ENCODE data around the gene SAAL1. TPM values are rescaled to one million over a fixed set of nuclear protein-coding genes. Genes with fewer than 3 reads are reported as not detected.

Gene SAAL1
- polyA plus RNA-seq, 1 of the 3 experiments (the other 2 are of a cell fraction) = 19.6 TPM

- H3K27ac ChIP-seq (ENCODE audit: low read depth in 2 of 2, low read length in 1 of 2) = no peak overlapping the region
- H3F3A ChIP-seq (replicated peaks; ENCODE audit: insufficient read depth) = no peaks in the 10 kb centered on the region
- H4K20me1 ChIP-seq (ENCODE audit: insufficient read depth) = no peaks in the 10 kb centered on the region
- H3K79me2 ChIP-seq (ENCODE audit: insufficient read depth) = no peaks in the 10 kb centered on the region
- H3K4me2 ChIP-seq = no peak overlapping the region
- POLR2A ChIA-PET = no interaction called here
- WGBS (ENCODE audit: low lambda C conversion rate) = 94% methylated on average over 7 of the region's 8 CpGs
- CTCF ChIA-PET = no interaction called here
- H3K4me1 ChIP-seq (ENCODE audit: control insufficient read depth in 1 of 2, insufficient read depth in 2 of 2, low read depth in 1 of 2, low read length in 1 of 2) = no peaks in the 10 kb centered on the region
- no peaks in the 10 kb centered on the region for H3K36me3 ChIP-seq (replicated peaks in 1 of 2; ENCODE audit: control insufficient read depth in 1 of 2, insufficient read depth in 2 of 2, low read length in 1 of 2)
- H3K9me2 ChIP-seq = no peaks in the 10 kb centered on the region
- no peak overlapping the region for H3K9ac ChIP-seq
- H3K9me3 ChIP-seq = no peaks in the 10 kb centered on the region
- DNase-seq = no peak
- no peak overlapping the region for H3K4me3 ChIP-seq (ENCODE audit: low read depth in 2 of 2, low read length in 1 of 2)
- no peaks in the 10 kb centered on the region; the same call in 1 of the 2 replicates for H3K27me3 ChIP-seq (ENCODE audit: insufficient read depth)
- no peak overlapping the region for H2AFZ ChIP-seq (ENCODE audit: low read depth)
- TF ChIP-seq YY1 (IDR thresholded peaks at IDR 0.05; ENCODE audit: low read depth) (no peak), ELF1 (IDR thresholded peaks at IDR 0.05) (no peak), SMC3 (IDR thresholded peaks at IDR 0.05; ENCODE audit: low read depth, low read length) (no peak), POLR2AphosphoS5 (IDR thresholded peaks at IDR 0.05; ENCODE audit: low read depth, low read length) (no peak), TCF12 (IDR thresholded peaks at IDR 0.05) (no peak), REST (IDR thresholded peaks at IDR 0.05; ENCODE audit: low read depth, low read length) (no peak), RCOR1 (IDR thresholded peaks at IDR 0.05; ENCODE audit: low read length) (no peak), MEF2A (IDR thresholded peaks at IDR 0.05; ENCODE audit: borderline replicate concordance, low read depth) (no peak), TAF1 (IDR thresholded peaks at IDR 0.05; ENCODE audit: borderline replicate concordance, low read depth, low read length) (no peak), FOXJ3 (CRISPR knock-in tag; IDR thresholded peaks at IDR 0.05) (no peak), NFIC (IDR thresholded peaks at IDR 0.05; ENCODE audit: borderline replicate concordance) (no peak), SIN3A (IDR thresholded peaks at IDR 0.05; ENCODE audit: borderline replicate concordance, low read depth, low read length) (no peak)
- TF ChIP-seq, protein P1, sequence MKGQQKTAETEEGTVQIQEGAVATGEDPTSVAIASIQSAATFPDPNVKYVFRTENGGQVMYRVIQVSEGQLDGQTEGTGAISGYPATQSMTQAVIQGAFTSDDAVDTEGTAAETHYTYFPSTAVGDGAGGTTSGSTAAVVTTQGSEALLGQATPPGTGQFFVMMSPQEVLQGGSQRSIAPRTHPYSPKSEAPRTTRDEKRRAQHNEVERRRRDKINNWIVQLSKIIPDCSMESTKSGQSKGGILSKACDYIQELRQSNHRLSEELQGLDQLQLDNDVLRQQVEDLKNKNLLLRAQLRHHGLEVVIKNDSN (IDR thresholded peaks at IDR 0.05; ENCODE audit: borderline replicate concordance, low read depth) = no peak
- TF ChIP-seq, protein P2, sequence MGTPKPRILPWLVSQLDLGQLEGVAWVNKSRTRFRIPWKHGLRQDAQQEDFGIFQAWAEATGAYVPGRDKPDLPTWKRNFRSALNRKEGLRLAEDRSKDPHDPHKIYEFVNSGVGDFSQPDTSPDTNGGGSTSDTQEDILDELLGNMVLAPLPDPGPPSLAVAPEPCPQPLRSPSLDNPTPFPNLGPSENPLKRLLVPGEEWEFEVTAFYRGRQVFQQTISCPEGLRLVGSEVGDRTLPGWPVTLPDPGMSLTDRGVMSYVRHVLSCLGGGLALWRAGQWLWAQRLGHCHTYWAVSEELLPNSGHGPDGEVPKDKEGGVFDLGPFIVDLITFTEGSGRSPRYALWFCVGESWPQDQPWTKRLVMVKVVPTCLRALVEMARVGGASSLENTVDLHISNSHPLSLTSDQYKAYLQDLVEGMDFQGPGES (IDR thresholded peaks at IDR 0.05; ENCODE audit: low read depth, low read length) = no peak
- TF ChIP-seq, protein P3, sequence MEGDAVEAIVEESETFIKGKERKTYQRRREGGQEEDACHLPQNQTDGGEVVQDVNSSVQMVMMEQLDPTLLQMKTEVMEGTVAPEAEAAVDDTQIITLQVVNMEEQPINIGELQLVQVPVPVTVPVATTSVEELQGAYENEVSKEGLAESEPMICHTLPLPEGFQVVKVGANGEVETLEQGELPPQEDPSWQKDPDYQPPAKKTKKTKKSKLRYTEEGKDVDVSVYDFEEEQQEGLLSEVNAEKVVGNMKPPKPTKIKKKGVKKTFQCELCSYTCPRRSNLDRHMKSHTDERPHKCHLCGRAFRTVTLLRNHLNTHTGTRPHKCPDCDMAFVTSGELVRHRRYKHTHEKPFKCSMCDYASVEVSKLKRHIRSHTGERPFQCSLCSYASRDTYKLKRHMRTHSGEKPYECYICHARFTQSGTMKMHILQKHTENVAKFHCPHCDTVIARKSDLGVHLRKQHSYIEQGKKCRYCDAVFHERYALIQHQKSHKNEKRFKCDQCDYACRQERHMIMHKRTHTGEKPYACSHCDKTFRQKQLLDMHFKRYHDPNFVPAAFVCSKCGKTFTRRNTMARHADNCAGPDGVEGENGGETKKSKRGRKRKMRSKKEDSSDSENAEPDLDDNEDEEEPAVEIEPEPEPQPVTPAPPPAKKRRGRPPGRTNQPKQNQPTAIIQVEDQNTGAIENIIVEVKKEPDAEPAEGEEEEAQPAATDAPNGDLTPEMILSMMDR (IDR thresholded peaks at IDR 0.05) = no peak
These were observed 40.3 kb downstream of the SAAL1 start for GRCh38 chr11:18065572-18065971.

Measured in SK-N-SH (cell line).